PFSK-1 (cell line): ENCODE measurements around the gene GSAP.

Experiments
- FOXP2 ChIP-seq: optimal IDR thresholded peaks from 2 replicates; pipeline ENCODE3; 2011; ENCODE audit warnings: borderline replicate concordance, control low read depth, inconsistent platforms; ENCODE audit not compliant: insufficient read depth; ENCODE audit errors: extremely low read length, extremely low read depth
- POLR2AphosphoS5 ChIP-seq: IDR thresholded peaks from 2 replicates; pipeline ENCODE4 v1.6.1; 2012; ENCODE audit warnings: low read depth, mild to moderate bottlenecking, control low read depth, low read length, moderate library complexity
- REST ChIP-seq, 2 experiments: IDR thresholded peaks; 2 replicates each; pipeline versions ENCODE4 v1.6.1 to v1.8.0; 2011 to 2012; ENCODE audit warnings: low read depth in 2 of 2, low read length in 2 of 2, control low read depth in 1 of 2, inconsistent platforms in 1 of 2, mild to moderate bottlenecking in 1 of 2, moderate library complexity in 1 of 2; ENCODE audit not compliant: insufficient read depth in 1 of 2
- SIN3A ChIP-seq: IDR thresholded peaks from 2 replicates; pipeline ENCODE4 v1.6.1; 2012; ENCODE audit warnings: mild to moderate bottlenecking, low read length, moderate library complexity, borderline replicate concordance; ENCODE audit not compliant: insufficient read depth
- TAF1 ChIP-seq: IDR thresholded peaks from 2 replicates; pipeline ENCODE4 v1.6.1; 2012; ENCODE audit warnings: low read length, control low read depth, borderline replicate concordance; ENCODE audit not compliant: insufficient read depth

GSAP gene

GRCh38 chr7:77441046-77441445 lies 24.9 kb upstream of the GSAP start:
- TF ChIP-seq REST (IDR thresholded peaks at IDR 0.05; ENCODE audit: insufficient read depth in 1 of 2, low read depth in 2 of 2, low read length in 2 of 2) (no peak), POLR2AphosphoS5 (no peak), FOXP2 (no peak), SIN3A (no peak), TAF1 (no peak)

- TF ChIP-seq SIN3A, result no peak
- TF ChIP-seq REST (IDR thresholded peaks at IDR 0.05; ENCODE audit: insufficient read depth in 1 of 2, low read depth in 2 of 2, low read length in 2 of 2), result no peak
- no peak for TF ChIP-seq FOXP2
- TF ChIP-seq TAF1, result no peak
- no peak for TF ChIP-seq POLR2AphosphoS5
Observed at GRCh38 chr7:77439572-77439971, 23.4 kb upstream of the GSAP start.

- TF ChIP-seq FOXP2 (no peak), SIN3A (no peak), TAF1 (no peak), REST (IDR thresholded peaks at IDR 0.05; ENCODE audit: insufficient read depth in 1 of 2, low read depth in 2 of 2, low read length in 2 of 2) (no peak), POLR2AphosphoS5 (no peak)
Observed at GRCh38 chr7:77438131-77438530, 22.0 kb upstream of the GSAP start.

- no peak for TF ChIP-seq FOXP2
- TF ChIP-seq REST (IDR thresholded peaks at IDR 0.05; ENCODE audit: insufficient read depth in 1 of 2, low read depth in 2 of 2, low read length in 2 of 2), result no peak
- no peak for TF ChIP-seq SIN3A
- TF ChIP-seq POLR2AphosphoS5, result no peak
- TF ChIP-seq TAF1, result no peak
Observed at GRCh38 chr7:77434570-77435275, 18.6 kb upstream of the GSAP start.
